Endothelial cell (in vitro differentiated cells): Measurements from ENCODE around the gene GAS2L3. TPM values are rescaled to one million over a fixed set of nuclear protein-coding genes. Genes with fewer than 3 reads are reported as not detected.
"Not testable (repeated sequence)": the region's sequence is repeated elsewhere in the genome, so short reads cannot be mapped to it uniquely, and the experiment has no call there.

ENCODE experiments used
- DNase-seq: peaks from one replicate; pipeline ENCODE4 v3.0.0; 2021; ENCODE audit warnings: low spot score
- H3K27ac Mint-ChIP-seq: one replicate; pipeline ENCODE4 v1.8.0; 2021; ENCODE audit warnings: mixed read lengths, inconsistent platforms; ENCODE audit not compliant: unreplicated experiment
- H3K27me3 Mint-ChIP-seq: one replicate; pipeline ENCODE4 v1.8.0; 2021; ENCODE audit warnings: mild to moderate bottlenecking, moderate library complexity, mixed read lengths, inconsistent platforms; ENCODE audit not compliant: unreplicated experiment
- H3K36me3 Mint-ChIP-seq: one replicate; pipeline ENCODE4 v1.8.0; 2021; ENCODE audit warnings: mild to moderate bottlenecking, low read depth, mixed read lengths, inconsistent platforms; ENCODE audit not compliant: unreplicated experiment
- H3K4me1 Mint-ChIP-seq: one replicate; pipeline ENCODE4 v1.8.0; 2021; ENCODE audit warnings: mild to moderate bottlenecking, mixed read lengths, inconsistent platforms; ENCODE audit not compliant: unreplicated experiment
- H3K4me3 Mint-ChIP-seq: one replicate; pipeline ENCODE4 v1.8.0; 2021; ENCODE audit warnings: mild to moderate bottlenecking, mixed read lengths, inconsistent platforms; ENCODE audit not compliant: unreplicated experiment
- H3K9me3 Mint-ChIP-seq: one replicate; pipeline ENCODE4 v1.8.0; 2021; ENCODE audit warnings: mixed read lengths, inconsistent platforms; ENCODE audit not compliant: unreplicated experiment
- total RNA-seq: library from RNA; stranded (reverse); fragmentation: NEBNext Ultra II Directional; extraction: Animal tissue kit (Norgen Biotek cat#: 25700); gene quantifications from one replicate; pipeline ENCODE4 v1.2.1, GENCODE V29; 2021; ENCODE audit not compliant: unreplicated experiment
- TF ChIP-seq, protein P1 (sequence below): fragments of 200-600 bp; sonication (generic); IDR thresholded peaks from one replicate; pipeline ENCODE4 v1.5.0; 2021; ENCODE audit warnings: antibody characterized with exemption; ENCODE audit not compliant: unreplicated experiment

The GAS2L3 gene
- total RNA-seq, 1 donor from 2014 or later, result 55.6 TPM

- Mint-ChIP-seq H3K36me3 (no peaks in the 10 kb centered on the region), H3K27ac (peak overlapping the region; percentile 58), H3K9me3 (no peaks in the 10 kb centered on the region), H3K4me3 (no peak overlapping the region), H3K27me3 (no peaks in the 10 kb centered on the region), H3K4me1 (peaks cover 12% of the 10 kb centered on the region)
- TF ChIP-seq, protein P1, sequence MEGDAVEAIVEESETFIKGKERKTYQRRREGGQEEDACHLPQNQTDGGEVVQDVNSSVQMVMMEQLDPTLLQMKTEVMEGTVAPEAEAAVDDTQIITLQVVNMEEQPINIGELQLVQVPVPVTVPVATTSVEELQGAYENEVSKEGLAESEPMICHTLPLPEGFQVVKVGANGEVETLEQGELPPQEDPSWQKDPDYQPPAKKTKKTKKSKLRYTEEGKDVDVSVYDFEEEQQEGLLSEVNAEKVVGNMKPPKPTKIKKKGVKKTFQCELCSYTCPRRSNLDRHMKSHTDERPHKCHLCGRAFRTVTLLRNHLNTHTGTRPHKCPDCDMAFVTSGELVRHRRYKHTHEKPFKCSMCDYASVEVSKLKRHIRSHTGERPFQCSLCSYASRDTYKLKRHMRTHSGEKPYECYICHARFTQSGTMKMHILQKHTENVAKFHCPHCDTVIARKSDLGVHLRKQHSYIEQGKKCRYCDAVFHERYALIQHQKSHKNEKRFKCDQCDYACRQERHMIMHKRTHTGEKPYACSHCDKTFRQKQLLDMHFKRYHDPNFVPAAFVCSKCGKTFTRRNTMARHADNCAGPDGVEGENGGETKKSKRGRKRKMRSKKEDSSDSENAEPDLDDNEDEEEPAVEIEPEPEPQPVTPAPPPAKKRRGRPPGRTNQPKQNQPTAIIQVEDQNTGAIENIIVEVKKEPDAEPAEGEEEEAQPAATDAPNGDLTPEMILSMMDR, result no peak
- no peak for DNase-seq
Observed at GRCh38 chr12:100553936-100554335, 19.5 kb upstream of the GAS2L3 start.

DNA sequence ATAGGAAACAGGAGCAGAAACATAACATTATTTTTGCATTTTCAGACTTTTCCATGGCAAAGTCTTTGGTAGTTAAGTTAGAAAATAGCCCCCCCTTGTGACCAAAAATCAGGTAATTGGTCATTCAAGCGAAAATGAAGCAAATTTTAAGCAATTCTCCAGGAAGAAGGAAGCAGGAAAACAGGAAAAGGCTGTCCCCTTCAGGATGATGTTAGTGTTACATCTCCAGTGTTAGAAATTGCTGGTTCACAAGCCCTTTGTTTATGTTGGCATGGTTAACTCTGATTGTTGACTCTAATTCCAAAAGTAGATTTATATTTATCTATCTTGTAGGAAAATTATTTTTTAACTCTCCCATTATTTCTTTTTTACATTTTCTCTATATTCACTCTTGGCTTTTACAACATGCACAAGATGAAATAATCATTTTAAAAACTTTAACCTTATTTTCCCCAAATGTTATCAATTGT is 18.8 kb upstream of the GAS2L3 start:
- TF ChIP-seq, protein P1, result peak; percentile 96
- Mint-ChIP-seq H3K4me1 (peaks cover 12% of the 10 kb centered on the region), H3K36me3 (no peaks in the 10 kb centered on the region), H3K27ac (peak overlapping the region; percentile 92), H3K27me3 (no peaks in the 10 kb centered on the region), H3K4me3 (no peak overlapping the region), H3K9me3 (no peaks in the 10 kb centered on the region)
- DNase-seq, result peak; percentile 72

- Mint-ChIP-seq H3K27ac (peak overlapping the region; percentile 48), H3K36me3 (peaks cover 4% of the 10 kb centered on the region), H3K27me3 (no peaks in the 10 kb centered on the region), H3K4me1 (peaks cover 12% of the 10 kb centered on the region), H3K4me3 (no peak overlapping the region), H3K9me3 (no peaks in the 10 kb centered on the region)
- no peak for DNase-seq
- TF ChIP-seq, protein P1, result no peak
Observed at GRCh38 chr12:100555722-100556121, 17.8 kb upstream of the GAS2L3 start.

- no peak for DNase-seq
- TF ChIP-seq, protein P1, result no peak
- Mint-ChIP-seq H3K36me3 (peaks cover 4% of the 10 kb centered on the region), H3K27me3 (no peaks in the 10 kb centered on the region), H3K27ac (no peak overlapping the region), H3K4me1 (peaks cover 12% of the 10 kb centered on the region), H3K4me3 (no peak overlapping the region), H3K9me3 (no peaks in the 10 kb centered on the region)
Observed at GRCh38 chr12:100557357-100557756, 16.1 kb upstream of the GAS2L3 start.

- H3K36me3 Mint-ChIP-seq, H3K27ac Mint-ChIP-seq, H3K4me3 Mint-ChIP-seq, H3K9me3 Mint-ChIP-seq, H3K27me3 Mint-ChIP-seq, DNase-seq: not testable (repeated sequence)
- peaks cover 18% of the 10 kb centered on the region for H3K4me1 Mint-ChIP-seq
Observed at GRCh38 chr12:100559261-100559660, 14.2 kb upstream of the GAS2L3 start.

DNA sequence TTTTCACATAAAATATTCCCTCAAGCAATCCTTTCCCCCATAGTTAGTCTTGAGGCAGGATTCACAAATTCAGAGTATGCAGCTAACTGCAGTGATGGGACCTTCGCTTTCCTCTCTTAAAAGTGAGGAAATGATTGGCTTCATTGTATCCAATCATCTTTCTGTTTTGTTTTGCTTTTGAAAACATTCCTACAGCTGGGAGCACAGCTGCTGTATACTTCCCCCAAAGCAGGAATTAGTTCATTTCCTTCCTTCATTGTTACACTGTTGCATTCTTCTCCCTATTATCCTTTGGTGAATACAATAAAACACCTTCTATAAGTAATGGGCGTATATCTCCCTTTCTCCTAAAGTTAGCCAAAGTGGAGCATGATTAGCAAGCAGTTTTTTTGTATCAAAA is 9.4 kb upstream of the GAS2L3 start:
- Mint-ChIP-seq H3K9me3 (no peaks in the 10 kb centered on the region), H3K4me1 (peaks cover 48% of the 10 kb centered on the region), H3K27me3 (no peaks in the 10 kb centered on the region), H3K4me3 (no peak overlapping the region), H3K36me3 (peaks cover 4% of the 10 kb centered on the region), H3K27ac (peak overlapping the region; percentile 99)
- no peak for DNase-seq
- TF ChIP-seq, protein P1, result no peak
